ENCODE measurements around the gene DAAM2.

DAAM2 gene

GRCh38 chr6:39776581-39776980 is 15.6 kb upstream of the DAAM2 start:
- no peak for DNase-seq (ENCODE audit: low read depth, low spot score)
- H3K27me3 ChIP-seq (ENCODE audit: insufficient read depth, insufficient read length) = no peaks in the 10 kb centered on the region
- H3K9ac ChIP-seq (ENCODE audit: insufficient read length, low read depth) = no peak overlapping the region
- no peak for TF ChIP-seq ZNF274 (IDR thresholded peaks at IDR 0.05; ENCODE audit: low read depth, low read length)
- peaks cover 4% of the 10 kb centered on the region for H3K4me1 ChIP-seq (ENCODE audit: insufficient read depth, insufficient read length)
- no peaks in the 10 kb centered on the region for H3K9me3 ChIP-seq (ENCODE audit: insufficient read depth, low read length)
- no peaks in the 10 kb centered on the region for H3K36me3 ChIP-seq (ENCODE audit: insufficient read depth, insufficient read length, low read length)
- no peak overlapping the region for H3K4me3 ChIP-seq (ENCODE audit: insufficient read length, low read depth)

GRCh38 chr6:39777218-39777617 is 15.0 kb upstream of the DAAM2 start:
- Histone ChIP-seq H3K4me1 (ENCODE audit: insufficient read depth, insufficient read length) (peaks cover 4% of the 10 kb centered on the region), H3K27me3 (ENCODE audit: insufficient read depth, insufficient read length) (no peaks in the 10 kb centered on the region), H3K9me3 (ENCODE audit: insufficient read depth, low read length) (no peaks in the 10 kb centered on the region), H3K9ac (ENCODE audit: insufficient read length, low read depth) (no peak overlapping the region), H3K4me3 (ENCODE audit: insufficient read length, low read depth) (no peak overlapping the region), H3K36me3 (ENCODE audit: insufficient read depth, insufficient read length, low read length) (no peaks in the 10 kb centered on the region)
- TF ChIP-seq YY1 (IDR thresholded peaks at IDR 0.05; ENCODE audit: insufficient read depth, insufficient read length) (no peak), SUZ12 (IDR thresholded peaks at IDR 0.05; ENCODE audit: extremely low read depth, insufficient read depth, insufficient read length) (no peak), ZNF274 (IDR thresholded peaks at IDR 0.05; ENCODE audit: low read depth, low read length) (no peak)
- DNase-seq (ENCODE audit: low read depth, low spot score) = no peak

GRCh38 chr6:39777661-39778060 is 14.5 kb upstream of the DAAM2 start:
- H3K9ac ChIP-seq (ENCODE audit: insufficient read length, low read depth) = no peak overlapping the region
- H3K9me3 ChIP-seq (ENCODE audit: insufficient read depth, low read length) = no peaks in the 10 kb centered on the region
- no peak for DNase-seq (ENCODE audit: low read depth, low spot score)
- no peaks in the 10 kb centered on the region for H3K27me3 ChIP-seq (ENCODE audit: insufficient read depth, insufficient read length)
- peaks cover 4% of the 10 kb centered on the region for H3K4me1 ChIP-seq (ENCODE audit: insufficient read depth, insufficient read length)
- TF ChIP-seq SUZ12 (IDR thresholded peaks at IDR 0.05; ENCODE audit: extremely low read depth, insufficient read depth, insufficient read length) = no peak
- TF ChIP-seq YY1 (IDR thresholded peaks at IDR 0.05; ENCODE audit: insufficient read depth, insufficient read length) = no peak
- no peak overlapping the region for H3K4me3 ChIP-seq (ENCODE audit: insufficient read length, low read depth)
- no peaks in the 10 kb centered on the region for H3K36me3 ChIP-seq (ENCODE audit: insufficient read depth, insufficient read length, low read length)

GRCh38 chr6:39778581-39779255 is 13.5 kb upstream of the DAAM2 start:
- no peak for DNase-seq (ENCODE audit: low read depth, low spot score)
- H3K9ac ChIP-seq (ENCODE audit: insufficient read length, low read depth) = no peak overlapping the region
- H3K27me3 ChIP-seq (ENCODE audit: insufficient read depth, insufficient read length) = no peaks in the 10 kb centered on the region
- H3K9me3 ChIP-seq (ENCODE audit: insufficient read depth, low read length) = no peaks in the 10 kb centered on the region
- TF ChIP-seq ZNF274 (IDR thresholded peaks at IDR 0.05; ENCODE audit: low read depth, low read length) (no peak), YY1 (IDR thresholded peaks at IDR 0.05; ENCODE audit: insufficient read depth, insufficient read length) (no peak), SUZ12 (IDR thresholded peaks at IDR 0.05; ENCODE audit: extremely low read depth, insufficient read depth, insufficient read length) (no peak)
- peaks cover 4% of the 10 kb centered on the region for H3K4me1 ChIP-seq (ENCODE audit: insufficient read depth, insufficient read length)
- H3K4me3 ChIP-seq (ENCODE audit: insufficient read length, low read depth) = no peak overlapping the region
- H3K36me3 ChIP-seq (ENCODE audit: insufficient read depth, insufficient read length, low read length) = no peaks in the 10 kb centered on the region

- H3K36me3 ChIP-seq (ENCODE audit: insufficient read depth, insufficient read length, low read length) = no peaks in the 10 kb centered on the region
- no peak overlapping the region for H3K9ac ChIP-seq (ENCODE audit: insufficient read length, low read depth)
- TF ChIP-seq SUZ12 (IDR thresholded peaks at IDR 0.05; ENCODE audit: extremely low read depth, insufficient read depth, insufficient read length) = no peak
- TF ChIP-seq ZNF274 (IDR thresholded peaks at IDR 0.05; ENCODE audit: low read depth, low read length) = no peak
- no peak for TF ChIP-seq YY1 (IDR thresholded peaks at IDR 0.05; ENCODE audit: insufficient read depth, insufficient read length)
- DNase-seq (ENCODE audit: low read depth, low spot score) = no peak
- no peaks in the 10 kb centered on the region for H3K27me3 ChIP-seq (ENCODE audit: insufficient read depth, insufficient read length)
- no peaks in the 10 kb centered on the region for H3K9me3 ChIP-seq (ENCODE audit: insufficient read depth, low read length)
- no peaks in the 10 kb centered on the region for H3K4me1 ChIP-seq (ENCODE audit: insufficient read depth, insufficient read length)
- no peak overlapping the region for H3K4me3 ChIP-seq (ENCODE audit: insufficient read length, low read depth)
Measured at GRCh38 chr6:39785281-39785680, 6.9 kb upstream of the DAAM2 start.

GRCh38 chr6:39786649-39787048 is 5.5 kb upstream of the DAAM2 start:
- Histone ChIP-seq H3K36me3 (ENCODE audit: insufficient read depth, insufficient read length, low read length) (no peaks in the 10 kb centered on the region), H3K9ac (ENCODE audit: insufficient read length, low read depth) (no peak overlapping the region), H3K4me1 (ENCODE audit: insufficient read depth, insufficient read length) (no peaks in the 10 kb centered on the region), H3K9me3 (ENCODE audit: insufficient read depth, low read length) (no peaks in the 10 kb centered on the region), H3K27me3 (ENCODE audit: insufficient read depth, insufficient read length) (no peaks in the 10 kb centered on the region), H3K4me3 (ENCODE audit: insufficient read length, low read depth) (no peak overlapping the region)
- TF ChIP-seq ZNF274 (IDR thresholded peaks at IDR 0.05; ENCODE audit: low read depth, low read length) (no peak), SUZ12 (IDR thresholded peaks at IDR 0.05; ENCODE audit: extremely low read depth, insufficient read depth, insufficient read length) (no peak), YY1 (IDR thresholded peaks at IDR 0.05; ENCODE audit: insufficient read depth, insufficient read length) (no peak)
- no peak for DNase-seq (ENCODE audit: low read depth, low spot score)

GRCh38 chr6:39787322-39787721 is 4.9 kb upstream of the DAAM2 start:
- DNase-seq (ENCODE audit: low read depth, low spot score) = no peak
- TF ChIP-seq YY1 (IDR thresholded peaks at IDR 0.05; ENCODE audit: insufficient read depth, insufficient read length) = no peak
- no peak for TF ChIP-seq SUZ12 (IDR thresholded peaks at IDR 0.05; ENCODE audit: extremely low read depth, insufficient read depth, insufficient read length)
- TF ChIP-seq ZNF274 (IDR thresholded peaks at IDR 0.05; ENCODE audit: low read depth, low read length) = no peak
- H3K4me3 ChIP-seq (ENCODE audit: insufficient read length, low read depth) = no peak overlapping the region
- H3K4me1 ChIP-seq (ENCODE audit: insufficient read depth, insufficient read length) = no peaks in the 10 kb centered on the region
- H3K9ac ChIP-seq (ENCODE audit: insufficient read length, low read depth) = no peak overlapping the region
- no peaks in the 10 kb centered on the region for H3K27me3 ChIP-seq (ENCODE audit: insufficient read depth, insufficient read length)
- H3K36me3 ChIP-seq (ENCODE audit: insufficient read depth, insufficient read length, low read length) = no peaks in the 10 kb centered on the region
- H3K9me3 ChIP-seq (ENCODE audit: insufficient read depth, low read length) = no peaks in the 10 kb centered on the region

Data from NT2/D1 (cell line).